Uterus (tissue), 4 donors: ENCODE measurements around the gene SPP1. TPM values are rescaled to one million over a fixed set of nuclear protein-coding genes. Genes with fewer than 3 reads are reported as not detected.
A peak's percentile ranks its signal among the peaks of the same experiment; 100 is the strongest.

ENCODE experiments used
- DNase-seq, 2 donors: peaks; one replicate each; pipeline ENCODE4 v3.0.0-alpha.2; 2019 to 2020
- H3K27ac ChIP-seq, 2 donors: fragments of 200-600 bp; sonication (generic); 1 replicate in 1 of 2; 2 replicates in 1 of 2; pipeline ENCODE4 v1.5.1; 2016 to 2018
- H3K27me3 ChIP-seq, 2 donors: fragments of 200-600 bp; sonication (generic); one replicate each; pipeline ENCODE4 v1.5.1; 2018 to 2019; ENCODE audit warnings: control low read depth in 1 of 2
- H3K36me3 ChIP-seq, 2 donors: fragments of 200-600 bp; sonication (generic); one replicate each; pipeline ENCODE4 v1.5.1; 2019; ENCODE audit warnings: control low read depth in 1 of 2
- H3K4me1 ChIP-seq, 2 donors: fragments of 200-600 bp; sonication (generic); one replicate each; pipeline ENCODE4 v1.5.1; 2018 to 2019; ENCODE audit warnings: control low read depth in 1 of 2
- H3K4me3 ChIP-seq, 2 donors: fragments of 200-600 bp; sonication (generic); 1 replicate in 1 of 2; 2 replicates in 1 of 2; pipeline ENCODE4 v1.5.1; 2018 to 2019; ENCODE audit warnings: mild to moderate bottlenecking in 1 of 2
- H3K9me3 ChIP-seq, 2 donors: fragments of 200-600 bp; sonication (generic); one replicate each; pipeline ENCODE4 v1.5.1; 2019; ENCODE audit warnings: control low read depth in 1 of 2
- CTCF ChIP-seq, 4 experiments: fragments of 200-600 bp in 2 of 4; fragments of 450-650 bp in 2 of 4; sonication (generic) in 2 of 4; IDR thresholded peaks; one replicate each; pipeline ENCODE4 v1.5.1; 2016 to 2019; ENCODE audit warnings: antibody characterized with exemption in 4 of 4, mild to moderate bottlenecking in 2 of 4, moderate library complexity in 1 of 4
- POLR2A ChIP-seq, 2 donors: fragments of 450-650 bp; IDR thresholded peaks; one replicate each; pipeline ENCODE4 v1.6.1; 2016; ENCODE audit warnings: antibody characterized with exemption in 2 of 2, mild to moderate bottlenecking in 1 of 2, moderate library complexity in 1 of 2
- intact Hi-C: fragments of 100-400 bp; cut with DNase I; formaldehyde crosslinking; loops from one replicate; pipeline ENCODE4 v1.15.1; 2023; ENCODE audit warnings: low total_unique reads
- total RNA-seq, 4 donors: library from RNA; depleted of rRNA in 3 of 4; stranded (reverse); fragments of >200 nt in 3 of 4; gene quantifications; one replicate each; pipeline versions ENCODE4 v1.1.0 to v1.2.4, GENCODE V29; 2014 to 2023
- donor health status: DM: yes; HTN: yes; CAD: no.

The SPP1 gene
- total RNA-seq, 4 donors from 2014 or later: 10.1 to 98.6 TPM; not detected in 2

GRCh38 chr4:88007304-88008121 is 32.0 kb downstream of the SPP1 start, which contains the start of gene PKD2:
TSS of gene PKD2 (plus strand) at chr4:88007635. CDS start at chr4:88007734, 99 bp downstream.
- peak within 1 kb of the TSS; percentile 71 to 79 for H3K4me3 ChIP-seq
- no peaks in the 10 kb centered on the region for H3K9me3 ChIP-seq
- intact Hi-C loops: no loop called here
- H3K36me3 ChIP-seq: no peaks in the 10 kb centered on the region
- peak; percentile 88 to 93 for DNase-seq
- peak in 1 of 4 experiments; percentile 6 for TF ChIP-seq CTCF (IDR thresholded peaks at IDR 0.05)
- peak; percentile 91 to 96 for TF ChIP-seq POLR2A (IDR thresholded peaks at IDR 0.05)
- peak within 1 kb of the TSS; percentile 97 to 99 for H3K27ac ChIP-seq
- H3K27me3 ChIP-seq: no peaks in the 10 kb centered on the region
- peaks cover 0 to 2% of the 10 kb centered on the region in 2 donors for H3K4me1 ChIP-seq

GRCh38 chr4:88008122-88008742 is 32.7 kb downstream of the SPP1 start:
- Histone ChIP-seq H3K36me3 (no peaks in the 10 kb centered on the region), H3K9me3 (no peaks in the 10 kb centered on the region), H3K4me3 (peak overlapping the region; percentile 71 to 79), H3K27ac (peak overlapping the region; percentile 97 to 99), H3K27me3 (no peaks in the 10 kb centered on the region), H3K4me1 (peaks cover 0 to 9% of the 10 kb centered on the region in 2 donors)
- intact Hi-C loops: no loop called here
- peak in 1 of 2 donors; percentile 18 for TF ChIP-seq POLR2A (IDR thresholded peaks at IDR 0.05)
- TF ChIP-seq CTCF (IDR thresholded peaks at IDR 0.05): no peak
- peak in 1 of 2 donors; percentile 44 for DNase-seq

GRCh38 chr4:88008743-88009171 is 33.2 kb downstream of the SPP1 start:
- peaks cover 0 to 12% of the 10 kb centered on the region in 2 donors for H3K4me1 ChIP-seq
- no peak for DNase-seq
- peak overlapping the region; percentile 71 to 79 for H3K4me3 ChIP-seq
- intact Hi-C loops: no loop called here
- TF ChIP-seq POLR2A (IDR thresholded peaks at IDR 0.05) (peak in 1 of 2 donors; percentile 1), CTCF (IDR thresholded peaks at IDR 0.05) (no peak)
- no peaks in the 10 kb centered on the region for H3K36me3 ChIP-seq
- no peaks in the 10 kb centered on the region for H3K27me3 ChIP-seq
- H3K27ac ChIP-seq: peak overlapping the region; percentile 97 to 99
- no peaks in the 10 kb centered on the region for H3K9me3 ChIP-seq

GRCh38 chr4:88009871-88010270 is 34.4 kb downstream of the SPP1 start:
- H3K9me3 ChIP-seq: no peaks in the 10 kb centered on the region
- peak overlapping the region; percentile 71 to 79 for H3K4me3 ChIP-seq
- no peak for DNase-seq
- H3K4me1 ChIP-seq: peaks cover 0 to 12% of the 10 kb centered on the region in 2 donors
- H3K36me3 ChIP-seq: no peaks in the 10 kb centered on the region
- no peaks in the 10 kb centered on the region for H3K27me3 ChIP-seq
- intact Hi-C loops: no loop called here
- H3K27ac ChIP-seq: peak overlapping the region; percentile 97 to 99
- TF ChIP-seq CTCF (IDR thresholded peaks at IDR 0.05) (no peak), POLR2A (IDR thresholded peaks at IDR 0.05) (no peak)

- H3K27ac ChIP-seq: peak overlapping the region; percentile 97 to 99
- intact Hi-C loops: no loop called here
Observed at GRCh38 chr4:88010966-88011365, 35.5 kb downstream of the SPP1 start.

More at GRCh38 chr4:88010966-88011365, 35.5 kb downstream of the SPP1 start:
- H3K4me1 ChIP-seq: peaks cover 2 to 16% of the 10 kb centered on the region in 2 donors
- no peaks in the 10 kb centered on the region for H3K9me3 ChIP-seq
- no peaks in the 10 kb centered on the region for H3K36me3 ChIP-seq
- TF ChIP-seq CTCF (IDR thresholded peaks at IDR 0.05): no peak
- no peak for TF ChIP-seq POLR2A (IDR thresholded peaks at IDR 0.05)
- DNase-seq: no peak
- H3K4me3 ChIP-seq: peak overlapping the region in 1 of 2 donors; percentile 79
- no peaks in the 10 kb centered on the region for H3K27me3 ChIP-seq
